Mesenchymal stem cell (in vitro differentiated cells and primary cell): ENCODE measurements around the gene KRTAP10-11.
"Not testable (repeated sequence)": the region's sequence is repeated elsewhere in the genome, so short reads cannot be mapped to it uniquely, and the experiment has no call there.

Source experiments
- DNase-seq: peaks from one replicate; pipeline ENCODE4 v3.0.0-alpha.2; 2013
- H2AFZ ChIP-seq: one replicate; pipeline ENCODE4 v1.6.1; 2013; ENCODE audit warnings: low read depth, mild to moderate bottlenecking, control low read depth, inconsistent platforms, low read length, moderate library complexity
- H2AK5ac ChIP-seq: 2 replicates; pipeline ENCODE4 v1.6.1; 2013; ENCODE audit warnings: low read length, moderate library complexity, mild to moderate bottlenecking, inconsistent platforms; ENCODE audit not compliant: severe bottlenecking
- H2BK120ac ChIP-seq: one replicate; pipeline ENCODE4 v1.6.1; 2013; ENCODE audit warnings: low read depth, mild to moderate bottlenecking, inconsistent platforms, low read length, moderate library complexity
- H2BK12ac ChIP-seq, 2 experiments: one replicate each; pipeline ENCODE4 v1.6.1; 2013; ENCODE audit warnings: inconsistent platforms in 2 of 2, low read length in 2 of 2, mild to moderate bottlenecking in 2 of 2, moderate library complexity in 2 of 2, control low read depth in 1 of 2
- H2BK15ac ChIP-seq: one replicate; pipeline ENCODE4 v1.6.1; 2013; ENCODE audit warnings: mild to moderate bottlenecking, low read depth, inconsistent platforms; ENCODE audit not compliant: poor library complexity, severe bottlenecking
- H2BK5ac ChIP-seq: 2 replicates; pipeline ENCODE4 v1.6.1; 2013; ENCODE audit warnings: low read depth, mild to moderate bottlenecking, low read length, control low read depth, inconsistent platforms; ENCODE audit not compliant: poor library complexity, severe bottlenecking
- H3K14ac ChIP-seq, 2 experiments: one replicate each; pipeline ENCODE4 v1.6.1; 2013; ENCODE audit warnings: inconsistent platforms in 2 of 2, low read length in 2 of 2, control low read depth in 1 of 2, mild to moderate bottlenecking in 1 of 2, moderate library complexity in 1 of 2
- H3K18ac ChIP-seq, 2 experiments: one replicate each; pipeline ENCODE4 v1.6.1; 2013; ENCODE audit warnings: inconsistent platforms in 2 of 2, low read length in 2 of 2, control low read depth in 1 of 2, low read depth in 1 of 2, mild to moderate bottlenecking in 1 of 2
- H3K23ac ChIP-seq, 2 experiments: one replicate each; pipeline ENCODE4 v1.6.1; 2013; ENCODE audit warnings: inconsistent platforms in 2 of 2, low read length in 2 of 2, mild to moderate bottlenecking in 2 of 2, moderate library complexity in 2 of 2, control low read depth in 1 of 2
- H3K27ac ChIP-seq: 2 replicates; pipeline ENCODE4 v1.5.1; 2013; ENCODE audit warnings: mild to moderate bottlenecking, moderate library complexity, low read length, control low read depth, inconsistent platforms; ENCODE audit not compliant: poor library complexity, severe bottlenecking
- H3K27me3 ChIP-seq, 2 experiments: 2 replicates each; pipeline versions ENCODE4 v1.6.1 to v1.7.0; 2013; ENCODE audit warnings: low read length in 2 of 2, mild to moderate bottlenecking in 2 of 2, moderate library complexity in 2 of 2, control low read depth in 1 of 2, inconsistent platforms in 1 of 2; ENCODE audit not compliant: control insufficient read depth in 1 of 2, insufficient read depth in 1 of 2
- H3K36me3 ChIP-seq, 2 experiments: 2 replicates each; pipeline versions ENCODE4 v1.6.1 to v1.7.0; 2013; ENCODE audit warnings: low read length in 2 of 2, control low read depth in 1 of 2, inconsistent platforms in 1 of 2, low read depth in 1 of 2, mild to moderate bottlenecking in 1 of 2; ENCODE audit not compliant: insufficient read depth in 2 of 2, control insufficient read depth in 1 of 2
- H3K4ac ChIP-seq, 2 experiments: one replicate each; pipeline ENCODE4 v1.6.1; 2013; ENCODE audit warnings: inconsistent platforms in 2 of 2, low read length in 2 of 2, mild to moderate bottlenecking in 2 of 2, moderate library complexity in 2 of 2, control low read depth in 1 of 2, low read depth in 1 of 2
- H3K4me1 ChIP-seq: 2 replicates; pipeline ENCODE4 v1.6.1; 2013; ENCODE audit warnings: low read depth, low read length, control low read depth; ENCODE audit not compliant: control insufficient read depth, insufficient read depth
- H3K4me2 ChIP-seq: 2 replicates; pipeline ENCODE4 v1.6.1; 2013; ENCODE audit warnings: low read length, mild to moderate bottlenecking, inconsistent platforms; ENCODE audit not compliant: poor library complexity, severe bottlenecking
- H3K4me3 ChIP-seq, 2 experiments: 2 replicates each; pipeline versions ENCODE4 v1.5.1 to v1.7.0; 2013; ENCODE audit warnings: low read length in 2 of 2, mild to moderate bottlenecking in 2 of 2, control low read depth in 1 of 2, low read depth in 1 of 2; ENCODE audit not compliant: insufficient read depth in 1 of 2
- H3K79me1 ChIP-seq: replicated peaks from 2 replicates; pipeline ENCODE4 v1.6.1; 2013; ENCODE audit warnings: mild to moderate bottlenecking, control low read depth, low read length, inconsistent platforms; ENCODE audit not compliant: poor library complexity, severe bottlenecking
- H3K9ac ChIP-seq: 2 replicates; pipeline ENCODE4 v1.7.0; 2013; ENCODE audit warnings: mild to moderate bottlenecking, low read length, moderate library complexity
- H3K9me3 ChIP-seq: 2 replicates; pipeline ENCODE4 v1.7.0; 2013; ENCODE audit warnings: mild to moderate bottlenecking, low read length; ENCODE audit not compliant: control insufficient read depth
- H4K8ac ChIP-seq: one replicate; pipeline ENCODE4 v1.6.1; 2013; ENCODE audit warnings: inconsistent platforms, mild to moderate bottlenecking, low read length, moderate library complexity
- H4K91ac ChIP-seq: one replicate; pipeline ENCODE4 v1.6.1; 2013; ENCODE audit warnings: mild to moderate bottlenecking, low read length, inconsistent platforms
- WGBS: methylation state at CpG from one replicate; pipeline ENCODE4 v1.1.7; 2013; ENCODE audit warnings: mixed read lengths; 5-methylcytosine and 5-hydroxymethylcytosine counted together

KRTAP10-11 gene

GRCh38 chr21:44637018-44637850 is 9.0 kb upstream of the KRTAP10-11 start, which contains the start of gene KRTAP10-10:
TSS of gene KRTAP10-10 (plus strand) at chr21:44637356. CDS start at chr21:44637418, 62 bp downstream.
- Histone ChIP-seq H3K14ac (no peak within 1 kb of the TSS), H3K4me1 (no peaks in the 10 kb centered on the region), H3K79me1 (no peaks in the 10 kb centered on the region), H2BK5ac (no peak within 1 kb of the TSS), H3K4me2 (no peak within 1 kb of the TSS), H4K8ac (no peak within 1 kb of the TSS), H3K9ac (no peak within 1 kb of the TSS), H4K91ac (no peak within 1 kb of the TSS), H2AFZ (no peak within 1 kb of the TSS), H3K27me3 (peaks cover 0 to 14% of the 10 kb centered on the region in 2 experiments), H3K4me3 (no peak within 1 kb of the TSS), H3K36me3 (no peaks in the 10 kb centered on the region), H3K18ac (no peak within 1 kb of the TSS), H3K23ac (no peak within 1 kb of the TSS), H3K4ac (no peak within 1 kb of the TSS), H2BK15ac (no peak within 1 kb of the TSS), H3K9me3 (peaks cover 31% of the 10 kb centered on the region), H3K27ac (no peak within 1 kb of the TSS), H2BK120ac (no peak within 1 kb of the TSS), H2AK5ac (no peak within 1 kb of the TSS), H2BK12ac (no peak within 1 kb of the TSS)
- no peak for DNase-seq
- WGBS: 80% methylated on average over 18 of the region's 21 CpGs

DNA sequence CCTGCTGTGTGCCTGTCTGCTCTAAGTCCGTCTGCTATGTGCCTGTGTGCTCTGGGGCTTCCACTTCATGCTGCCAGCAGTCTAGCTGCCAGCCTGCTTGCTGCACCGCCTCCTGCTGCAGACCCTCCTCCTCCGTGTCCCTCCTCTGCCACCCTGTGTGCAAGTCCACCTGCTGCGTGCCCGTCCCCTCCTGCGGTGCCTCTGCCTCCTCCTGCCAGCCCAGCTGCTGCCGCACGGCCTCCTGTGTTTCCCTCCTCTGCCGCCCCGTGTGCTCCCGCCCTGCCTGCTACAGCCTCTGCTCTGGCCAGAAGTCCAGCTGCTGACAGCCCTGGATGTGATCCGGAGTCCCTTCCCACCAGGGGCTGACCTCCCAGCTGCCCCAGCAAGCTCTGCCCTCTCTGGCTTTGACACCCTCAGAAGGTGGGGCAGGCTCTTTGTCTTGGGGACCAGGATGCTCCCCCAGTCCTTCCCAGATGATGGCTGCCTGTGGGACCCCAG is 8.3 kb upstream of the KRTAP10-11 start:
- 75% methylated on average over 3 of the region's 12 CpGs for WGBS
- not testable (repeated sequence) for H3K23ac ChIP-seq, H3K36me3 ChIP-seq, H3K4me2 ChIP-seq, H3K4me1 ChIP-seq, H2AFZ ChIP-seq, H3K4me3 ChIP-seq, H3K14ac ChIP-seq, H3K4ac ChIP-seq, H4K91ac ChIP-seq, H2AK5ac ChIP-seq, H3K27ac ChIP-seq, H3K9ac ChIP-seq, DNase-seq, H2BK120ac ChIP-seq, H3K79me1 ChIP-seq, H3K18ac ChIP-seq, H2BK5ac ChIP-seq, H4K8ac ChIP-seq, H2BK15ac ChIP-seq, H2BK12ac ChIP-seq
- Histone ChIP-seq H3K27me3 (peaks cover 0 to 14% of the 10 kb centered on the region in 2 experiments), H3K9me3 (peaks cover 29% of the 10 kb centered on the region)

DNA sequence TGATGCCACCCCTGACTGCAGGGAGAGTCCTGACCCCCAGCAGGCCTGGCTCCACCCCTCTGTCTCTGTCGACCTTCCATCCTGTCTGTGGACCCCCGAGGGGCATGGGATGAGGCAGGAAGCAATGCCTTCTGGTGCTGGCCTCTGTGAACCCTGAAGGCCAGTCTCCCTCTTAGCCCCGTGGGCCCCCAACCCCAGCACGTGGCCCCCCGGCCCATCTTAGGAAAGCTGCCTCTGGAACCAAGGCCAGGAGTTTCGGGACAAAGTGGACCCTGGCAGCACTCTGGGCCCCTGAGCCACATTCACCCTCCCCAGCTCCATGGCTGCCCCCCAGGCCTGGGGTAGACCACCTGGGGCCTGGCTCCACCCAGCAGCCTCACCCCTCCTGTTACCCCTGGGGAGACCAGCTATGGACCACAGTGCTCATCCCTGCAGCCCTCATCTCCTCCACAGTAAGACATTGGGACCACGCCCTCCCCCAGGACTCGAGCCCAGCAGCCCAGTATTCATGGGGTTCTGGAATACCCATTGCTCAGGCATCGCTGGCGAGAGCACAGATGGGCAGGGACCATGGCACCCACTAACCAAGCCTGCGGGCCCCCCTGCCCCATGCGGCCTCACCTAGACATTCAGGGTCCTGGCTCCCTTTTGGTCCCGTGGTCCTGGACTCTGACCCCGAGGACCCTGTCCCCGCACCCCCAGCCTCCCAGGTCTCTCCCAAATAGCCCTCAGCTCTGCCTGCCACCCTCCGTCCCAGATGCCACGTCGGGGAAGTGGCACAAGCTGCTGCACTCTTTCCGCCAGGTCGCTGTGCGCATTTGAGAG is 7.5 kb upstream of the KRTAP10-11 start:
- H3K14ac ChIP-seq, H3K4ac ChIP-seq, H3K18ac ChIP-seq, H3K79me1 ChIP-seq, H3K9ac ChIP-seq, H2AFZ ChIP-seq, H2AK5ac ChIP-seq, H4K91ac ChIP-seq, H4K8ac ChIP-seq, H3K36me3 ChIP-seq, H2BK12ac ChIP-seq, H3K4me1 ChIP-seq, H2BK15ac ChIP-seq, H3K27ac ChIP-seq, H2BK5ac ChIP-seq, H3K4me3 ChIP-seq, DNase-seq, H2BK120ac ChIP-seq, H3K4me2 ChIP-seq, H3K23ac ChIP-seq: not testable (repeated sequence)
- Histone ChIP-seq H3K9me3 (peaks cover 37% of the 10 kb centered on the region), H3K27me3 (peaks cover 0 to 14% of the 10 kb centered on the region in 2 experiments)
- 90% methylated on average over 15 of the region's 21 CpGs for WGBS

GRCh38 chr21:44639331-44639655 is 6.9 kb upstream of the KRTAP10-11 start:
- Histone ChIP-seq H3K4me1 (no peaks in the 10 kb centered on the region), H3K79me1 (no peaks in the 10 kb centered on the region), H3K23ac (no peak overlapping the region), H2BK12ac (no peak overlapping the region), H3K18ac (no peak overlapping the region), H3K4ac (no peak overlapping the region), H2AK5ac (no peak overlapping the region), H3K4me3 (no peak overlapping the region), H3K27ac (no peak overlapping the region), H3K9ac (no peak overlapping the region), H3K27me3 (peaks cover 0 to 14% of the 10 kb centered on the region in 2 experiments), H4K8ac (no peak overlapping the region), H3K36me3 (no peaks in the 10 kb centered on the region), H3K4me2 (no peak overlapping the region), H2BK120ac (no peak overlapping the region), H2AFZ (no peak overlapping the region), H3K9me3 (peaks cover 40% of the 10 kb centered on the region), H3K14ac (no peak overlapping the region), H4K91ac (no peak overlapping the region), H2BK5ac (no peak overlapping the region), H2BK15ac (no peak overlapping the region)
- WGBS: 87% methylated on average over 12 of the region's 12 CpGs
- DNase-seq: no peak
